T-helper 2 cell treated with Interferon-gamma antibody and Interleukin-4, amounts not matched to agents 100 ng/mL and 5 ng/mL, for 36 hours (primary cell): ENCODE results near the gene CDCA3. TPM values are rescaled to one million over a fixed set of nuclear protein-coding genes. Genes with fewer than 3 reads are reported as not detected.
"Not testable (repeated sequence)": the region's sequence is repeated elsewhere in the genome, so short reads cannot be mapped to it uniquely, and the experiment has no call there.

Experiments
- intact Hi-C: fragments of 100-400 bp; cut with micrococcal nuclease; formaldehyde crosslinking; loops from one replicate; pipeline ENCODE4 v1.15.1; 2023
- total RNA-seq: library from RNA; stranded (reverse); gene quantifications from 2 replicates; pipeline ENCODE4 v1.2.3, GENCODE V29; 2022

Gene CDCA3
- 77.3 and 78.4 TPM in 2 replicates for total RNA-seq

GRCh38 chr12:6851153-6851920 lies at the start of gene CDCA3:
TSS of gene CDCA3 (minus strand) at chr12:6851286. CDS start at chr12:6850952, 334 bp downstream.
- intact Hi-C loops: loop anchor here (1.0 to 5.0 kb wide), 3 partner anchors 98 to 359 kb away; partner anchors contain the start of genes MLF2, MRPL51, NCAPD2 and NOP2

GRCh38 chr12:6899837-6900519 lies 48.9 kb upstream of the CDCA3 start:
- intact Hi-C loops: no loop called here

DNA sequence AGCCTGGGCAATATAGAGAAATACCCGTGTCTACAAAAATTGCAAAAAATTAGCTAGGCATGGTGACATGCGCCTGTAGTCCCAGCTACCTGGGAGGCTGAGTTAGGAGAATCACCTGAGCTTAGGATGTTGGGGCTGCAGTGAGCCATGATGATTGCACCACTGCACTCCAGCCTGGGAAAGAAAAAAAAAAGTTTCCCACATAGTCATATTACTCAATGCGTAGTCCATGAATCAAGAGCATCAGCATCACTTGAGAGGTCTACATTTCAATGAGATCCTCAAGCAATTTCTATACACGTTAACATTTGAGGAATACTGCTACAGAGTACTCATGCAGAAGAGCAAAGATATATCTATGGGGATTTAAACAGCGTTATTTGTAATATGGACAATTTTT lies 48.3 kb upstream of the CDCA3 start:
- intact Hi-C loops: no loop called here

DNA sequence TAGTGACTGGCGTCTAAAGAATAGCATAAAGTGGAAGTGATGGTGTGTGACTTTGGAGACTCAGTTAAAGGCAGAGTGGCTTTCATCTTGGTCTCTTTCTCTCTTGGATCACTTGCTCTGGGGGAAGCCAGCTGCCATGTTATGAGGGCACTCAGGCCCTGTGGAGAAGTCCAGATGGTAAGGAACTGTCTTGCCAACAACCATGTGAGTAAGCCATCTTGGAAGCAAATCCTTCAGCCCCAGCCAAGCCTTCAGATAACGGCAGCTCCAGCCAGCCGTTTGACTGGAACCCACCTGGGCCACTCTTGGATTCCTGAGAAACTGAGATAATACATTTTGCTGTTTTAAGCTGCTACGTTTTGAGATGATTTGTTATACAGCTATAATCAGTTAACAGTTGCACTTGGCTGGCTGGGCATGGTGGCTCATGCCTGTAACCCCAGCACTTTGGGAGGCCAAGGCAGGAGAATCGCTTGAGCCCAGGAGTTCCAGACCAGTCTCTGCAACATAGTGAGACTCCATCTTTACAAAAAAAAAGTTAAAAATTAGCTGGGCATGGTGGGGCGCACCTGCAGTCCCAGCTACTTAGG lies 45.9 kb upstream of the CDCA3 start:
- intact Hi-C loops: no loop called here

- intact Hi-C loops: no loop called here
These were observed 43.2 kb upstream of the CDCA3 start for GRCh38 chr12:6894321-6894720.

DNA sequence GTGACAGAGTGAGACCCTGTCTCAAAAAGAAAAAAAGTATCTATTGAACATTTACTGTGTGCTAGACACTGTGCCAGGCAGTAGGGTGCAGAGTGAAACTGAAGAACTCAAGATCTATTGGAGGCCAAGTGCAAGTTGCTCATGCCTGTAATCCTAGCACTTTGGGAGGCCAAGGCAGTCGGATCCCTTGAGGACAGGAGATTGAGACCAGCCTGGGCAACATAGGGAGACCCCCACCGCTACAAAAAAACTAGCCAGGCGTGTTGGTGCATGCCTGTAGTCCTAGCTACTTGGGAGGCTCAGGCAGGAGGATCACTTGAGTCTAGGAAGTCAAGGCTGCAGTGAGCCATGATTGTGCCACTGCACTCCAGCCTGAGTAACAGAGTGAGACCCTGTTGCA lies 41.6 kb upstream of the CDCA3 start:
- intact Hi-C loops: not testable (repeated sequence)

DNA sequence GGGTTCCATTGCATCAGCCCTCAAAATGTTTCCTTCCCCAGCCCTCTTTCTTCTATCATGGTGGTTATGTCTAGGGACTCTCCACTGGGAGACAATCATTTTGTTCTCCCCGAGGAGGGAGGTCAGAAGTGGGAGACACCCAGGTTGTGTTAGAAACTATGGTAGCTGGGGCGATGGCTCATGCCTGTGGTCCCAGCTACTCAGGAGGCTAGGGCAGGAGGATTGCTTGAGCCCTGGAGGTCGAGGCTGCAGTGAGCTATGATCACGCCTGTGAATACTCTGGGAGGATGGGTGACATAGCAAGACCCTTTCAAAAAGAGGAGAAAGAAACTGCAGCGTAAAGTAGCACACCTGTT lies 40.5 kb upstream of the CDCA3 start:
- intact Hi-C loops: loop anchor here (1.0 to 2.0 kb wide), 6 partner anchors 13 to 67 kb away; partner anchors contain the start of genes ENO2, LRRC23, SPSB2 and TPI1

- intact Hi-C loops: loop anchor here (1.0 to 2.0 kb wide), 6 partner anchors 13 to 68 kb away; partner anchors contain the start of genes ENO2, LRRC23, SPSB2 and TPI1
These were observed 39.9 kb upstream of the CDCA3 start for GRCh38 chr12:6890789-6891645.

DNA sequence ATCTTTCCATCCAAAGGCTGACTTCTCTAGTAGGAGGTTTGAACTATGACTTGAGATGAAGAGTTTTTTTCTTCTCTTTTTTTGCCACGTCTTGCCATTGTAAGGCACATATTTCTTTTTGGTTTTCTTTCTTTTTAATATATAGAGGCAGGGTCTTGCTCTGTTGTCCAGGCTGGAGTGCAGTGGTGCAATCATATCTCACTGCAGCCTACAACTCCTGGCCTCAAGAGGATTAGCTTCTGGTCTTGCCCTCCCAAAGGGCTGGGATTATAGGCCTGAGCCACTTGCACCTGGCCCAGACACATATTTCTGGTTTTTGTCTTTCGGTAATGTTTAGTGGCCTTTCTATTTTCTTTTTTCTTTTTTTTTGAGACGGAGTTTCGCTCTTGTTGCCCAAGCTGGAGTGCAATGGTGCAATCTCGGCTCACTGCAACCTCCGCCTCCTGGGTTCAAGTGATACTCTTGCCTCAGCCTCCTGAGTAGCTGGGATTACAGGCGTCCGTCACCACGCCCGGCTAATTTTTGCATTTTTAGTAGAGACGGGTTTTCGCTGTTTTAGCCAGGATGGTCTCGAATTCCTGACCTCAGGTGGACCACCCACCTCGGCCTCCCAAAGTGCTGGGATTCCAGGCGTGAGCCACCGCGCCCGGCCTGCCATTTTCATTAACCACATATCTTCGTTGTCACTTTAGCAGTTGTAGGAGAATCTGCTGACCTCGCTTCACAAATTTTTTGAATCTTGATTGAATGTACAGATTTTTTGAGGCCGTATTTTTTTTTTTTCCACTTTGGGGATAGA lies 38.9 kb upstream of the CDCA3 start:
- intact Hi-C loops: loop anchor here (2.0 kb wide), 1 partner anchor 69 kb away; no protein-coding TSS in a partner anchor

- intact Hi-C loops: not testable (repeated sequence)
These were observed 37.7 kb upstream of the CDCA3 start for GRCh38 chr12:6888794-6889193.

DNA sequence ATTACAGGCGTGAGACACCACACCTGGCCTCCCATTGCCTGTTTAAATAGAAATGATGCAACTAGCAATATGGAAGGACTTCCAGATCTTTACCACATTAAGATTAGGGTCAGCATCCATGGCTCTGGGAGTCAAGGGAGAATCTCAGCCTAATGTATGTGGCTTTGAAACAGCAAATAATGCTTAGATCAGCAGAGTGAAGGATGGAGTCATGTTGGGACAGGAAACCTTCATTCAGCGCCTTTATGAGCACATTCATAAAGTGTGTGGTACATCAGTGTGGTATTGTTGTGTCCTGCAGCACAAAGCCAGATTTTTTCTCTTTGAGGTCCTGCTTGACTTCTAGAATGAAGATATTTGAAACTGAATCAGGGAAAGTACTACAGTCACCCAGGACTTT lies 37.3 kb upstream of the CDCA3 start:
- intact Hi-C loops: no loop called here

- intact Hi-C loops: no loop called here
These were observed 36.4 kb upstream of the CDCA3 start for GRCh38 chr12:6887460-6887859.

DNA sequence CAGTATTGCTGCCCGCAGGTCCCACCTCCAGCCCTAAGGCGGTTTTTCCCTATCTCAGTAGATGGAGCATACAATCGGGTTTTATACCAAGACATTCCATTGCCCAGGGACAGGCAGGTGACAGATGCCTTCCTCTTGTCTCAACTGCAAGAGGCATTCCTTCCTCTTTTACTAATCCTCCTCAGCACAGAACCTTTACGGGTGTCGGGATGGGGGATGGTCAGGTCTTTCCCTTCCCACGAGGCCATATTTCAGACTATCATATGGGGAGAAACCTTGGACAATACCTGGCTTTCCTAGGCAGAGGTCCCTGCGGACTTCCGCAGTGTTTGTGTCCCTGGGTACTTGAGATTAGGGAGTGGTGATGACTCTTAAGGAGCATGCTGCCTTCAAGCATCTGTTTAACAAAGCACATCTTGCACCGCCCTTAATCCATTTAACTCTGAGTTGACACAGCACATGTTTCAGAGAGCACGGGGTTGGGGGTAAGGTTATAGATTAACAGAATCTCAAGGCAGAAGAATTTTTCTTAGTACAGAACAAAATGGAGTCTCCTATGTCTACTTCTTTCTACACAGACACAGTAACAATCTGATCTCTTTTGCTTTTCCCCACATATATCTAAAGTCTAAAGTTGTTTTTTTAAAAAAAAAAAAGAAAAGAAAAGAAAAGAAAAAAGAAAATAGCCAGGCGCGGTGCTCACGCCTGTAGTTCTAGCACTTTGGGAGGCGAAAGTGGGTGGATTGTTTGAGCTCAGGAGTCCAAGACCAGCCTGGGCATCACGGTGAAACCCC lies 35.3 kb upstream of the CDCA3 start:
- intact Hi-C loops: not testable (repeated sequence)

DNA sequence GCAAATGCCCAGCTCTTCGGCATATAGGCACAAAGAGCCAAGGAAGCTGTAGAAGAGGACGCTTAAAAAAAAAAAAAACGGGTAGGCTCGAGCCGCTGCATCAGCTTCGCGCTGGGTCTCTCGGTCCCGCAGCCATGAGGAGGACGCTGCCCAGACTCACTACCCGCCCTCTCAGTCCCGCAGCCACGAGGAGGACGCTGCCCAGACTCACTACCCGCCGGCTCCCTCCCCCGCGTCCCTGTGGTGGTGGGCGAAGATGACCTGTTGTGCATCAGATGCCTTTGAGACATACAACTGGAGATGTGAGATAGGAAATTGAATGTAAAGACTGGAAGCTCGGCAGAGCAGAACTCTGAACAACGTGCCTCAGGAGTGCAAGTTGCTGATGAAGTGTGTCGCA lies 33.5 kb upstream of the CDCA3 start:
- intact Hi-C loops: no loop called here

DNA sequence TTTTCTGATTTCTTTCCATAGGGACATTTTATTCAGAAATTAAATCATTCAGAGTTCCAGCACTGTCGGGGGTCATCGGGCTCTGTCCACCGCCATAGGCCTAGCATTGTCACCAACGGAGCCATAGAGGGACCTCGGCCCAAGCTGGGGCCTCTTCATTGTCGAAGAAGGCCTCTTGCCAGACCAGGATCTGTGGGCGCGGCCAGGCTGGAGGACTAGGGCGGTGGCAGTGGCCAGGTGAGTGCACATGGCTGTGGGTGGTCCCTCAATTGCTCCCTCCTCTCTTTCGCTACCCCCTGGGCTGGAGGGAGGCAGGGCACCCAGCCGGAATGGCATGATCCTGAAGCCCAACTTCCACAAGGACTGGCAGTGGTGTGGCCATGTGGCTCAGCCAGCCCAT lies 32.6 kb upstream of the CDCA3 start:
- intact Hi-C loops: no loop called here

DNA sequence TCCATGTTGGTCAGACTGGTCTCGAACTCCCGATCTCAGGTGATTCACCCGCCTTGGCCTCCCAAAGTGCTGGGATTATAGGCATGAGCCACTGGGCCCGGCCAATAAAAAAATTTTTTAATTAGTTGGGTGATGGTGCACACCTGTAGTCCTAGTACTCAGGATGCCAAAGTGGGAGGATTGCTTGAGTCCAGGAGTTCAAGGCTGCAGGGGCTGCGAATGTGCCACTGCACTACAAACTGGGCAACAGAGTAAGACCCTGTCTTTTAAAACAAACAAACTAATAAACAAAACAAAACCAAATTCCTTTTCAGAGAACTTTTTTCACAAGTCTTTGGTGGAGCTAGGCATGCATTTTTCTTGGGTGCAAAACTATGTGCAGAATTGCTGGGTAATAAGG lies 32.2 kb upstream of the CDCA3 start:
- intact Hi-C loops: no loop called here

GRCh38 chr12:6879824-6880223 lies 28.7 kb upstream of the CDCA3 start:
- intact Hi-C loops: not testable (repeated sequence)

DNA sequence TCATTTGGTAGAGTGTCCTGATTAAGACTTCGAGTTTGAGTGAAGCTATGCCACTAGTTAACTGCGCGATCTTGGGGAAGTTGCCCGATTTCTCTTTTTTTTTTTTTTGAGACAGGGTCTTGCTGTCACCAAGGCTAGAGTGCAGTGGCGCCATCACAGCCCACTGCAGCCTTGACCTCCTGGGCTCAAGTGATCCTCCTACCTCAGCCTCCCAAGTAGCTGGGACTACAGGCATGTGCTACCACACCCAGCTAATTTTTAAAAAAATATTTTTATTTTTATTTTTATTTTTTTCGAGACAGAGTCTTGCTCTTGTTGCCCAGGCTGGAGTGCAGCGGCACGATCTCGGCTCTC lies 22.9 kb upstream of the CDCA3 start:
- intact Hi-C loops: loop anchor here (5.0 kb wide), 1 partner anchor 1208 kb away; the partner anchor contains the start of gene NECAP1
